Skeletal muscle tissue (tissue), 5 donors: ENCODE data around the gene SAA4. TPM values are rescaled to one million over a fixed set of nuclear protein-coding genes. Genes with fewer than 3 reads are reported as not detected.
"Not testable (repeated sequence)": the region's sequence is repeated elsewhere in the genome, so short reads cannot be mapped to it uniquely, and the experiment has no call there.

Source experiments
- H3K27ac ChIP-seq: one replicate; pipeline ENCODE4 v1.7.0; 2013; ENCODE audit warnings: mild to moderate bottlenecking, low read depth, low read length, inconsistent platforms
- H3K27me3 ChIP-seq, 3 donors: one replicate each; pipeline ENCODE4 v1.7.0; 2013; ENCODE audit warnings: low read length in 3 of 3; ENCODE audit not compliant: control insufficient read depth in 3 of 3, insufficient read depth in 3 of 3
- H3K36me3 ChIP-seq, 3 donors: one replicate each; pipeline ENCODE4 v1.7.0; 2013; ENCODE audit warnings: low read length in 3 of 3; ENCODE audit not compliant: control insufficient read depth in 3 of 3, insufficient read depth in 3 of 3
- H3K4me1 ChIP-seq, 3 donors: one replicate each; pipeline ENCODE4 v1.7.0; 2013; ENCODE audit warnings: low read length in 3 of 3, mild to moderate bottlenecking in 3 of 3; ENCODE audit not compliant: control insufficient read depth in 3 of 3, insufficient read depth in 3 of 3
- H3K4me3 ChIP-seq, 3 donors: one replicate each; pipeline ENCODE4 v1.7.0; 2013; ENCODE audit warnings: low read length in 3 of 3
- H3K9ac ChIP-seq, 3 donors: one replicate each; pipeline ENCODE4 v1.7.0; 2013; ENCODE audit warnings: low read length in 3 of 3, mild to moderate bottlenecking in 3 of 3, moderate library complexity in 2 of 3, low read depth in 1 of 3
- H3K9me3 ChIP-seq, 3 donors: one replicate each; pipeline ENCODE4 v1.7.0; 2013; ENCODE audit warnings: low read length in 3 of 3; ENCODE audit not compliant: control insufficient read depth in 3 of 3
- small RNA-seq: library from RNA; depleted of rRNA; stranded (forward); fragments of <200 nt; gene quantifications from one replicate; pipeline ENCODE3, GENCODE V24; 2014
- total RNA-seq: library from RNA; depleted of rRNA; stranded (reverse); fragments of >200 nt; gene quantifications from one replicate; pipeline ENCODE4 v1.2.3, GENCODE V29; 2014
- donor health status: Osteomylitis.

Gene SAA4
- total RNA-seq, 1 donor from 2014 or later: not detected

DNA sequence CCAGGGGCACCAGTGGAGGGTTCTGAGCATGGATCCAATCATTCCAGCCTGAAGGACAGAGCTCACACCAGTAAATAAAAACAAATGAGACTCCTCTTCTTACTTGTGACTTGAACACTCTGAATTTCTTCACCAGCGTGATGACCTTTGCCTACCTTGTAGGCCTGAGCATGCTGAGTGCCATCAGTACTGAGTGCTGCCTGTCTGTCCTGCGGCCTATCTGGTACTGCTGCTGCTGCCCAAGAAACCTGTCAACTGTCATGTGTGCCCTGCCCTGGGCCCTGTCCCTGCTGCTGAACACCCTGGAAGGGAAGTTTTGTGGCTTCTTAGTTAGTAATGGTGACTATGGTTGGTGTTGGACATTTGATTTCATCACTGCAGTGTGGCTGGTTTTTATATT, 40.1 kb downstream of the SAA4 start:
- Histone ChIP-seq H3K4me1 (no peaks in the 10 kb centered on the region), H3K27ac (no peak overlapping the region), H3K9ac (no peak overlapping the region), H3K27me3 (no peaks in the 10 kb centered on the region), H3K9me3 (no peaks in the 10 kb centered on the region), H3K4me3 (no peak overlapping the region), H3K36me3 (no peaks in the 10 kb centered on the region)

DNA sequence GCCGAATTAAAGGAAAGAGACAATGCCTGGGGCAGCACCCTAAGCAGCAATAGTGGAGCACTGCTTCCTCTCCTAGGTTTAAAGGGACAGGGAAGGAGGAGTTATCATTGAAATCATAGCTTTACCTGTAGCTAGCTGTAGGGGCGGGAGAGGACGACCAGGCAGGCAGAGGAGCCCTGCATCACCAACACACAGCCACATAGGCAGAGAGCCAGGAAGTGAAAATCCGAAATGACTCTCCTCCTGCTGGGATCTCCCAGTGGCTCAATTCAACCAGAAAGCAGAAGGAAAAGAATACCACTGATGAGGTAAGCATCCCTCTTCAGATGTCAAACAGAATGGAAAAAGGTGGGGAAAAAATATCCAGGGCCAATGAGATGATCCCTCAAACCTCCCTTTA, 43.6 kb downstream of the SAA4 start:
- peaks cover 0 to 2% (median 0%) of the 10 kb centered on the region in 3 donors for H3K27me3 ChIP-seq
- H3K9me3 ChIP-seq: no peaks in the 10 kb centered on the region
- H3K27ac ChIP-seq: no peak overlapping the region
- H3K9ac ChIP-seq: no peak overlapping the region
- H3K4me3 ChIP-seq: no peak overlapping the region
- H3K36me3 ChIP-seq: no peaks in the 10 kb centered on the region
- H3K4me1 ChIP-seq: no peaks in the 10 kb centered on the region

DNA sequence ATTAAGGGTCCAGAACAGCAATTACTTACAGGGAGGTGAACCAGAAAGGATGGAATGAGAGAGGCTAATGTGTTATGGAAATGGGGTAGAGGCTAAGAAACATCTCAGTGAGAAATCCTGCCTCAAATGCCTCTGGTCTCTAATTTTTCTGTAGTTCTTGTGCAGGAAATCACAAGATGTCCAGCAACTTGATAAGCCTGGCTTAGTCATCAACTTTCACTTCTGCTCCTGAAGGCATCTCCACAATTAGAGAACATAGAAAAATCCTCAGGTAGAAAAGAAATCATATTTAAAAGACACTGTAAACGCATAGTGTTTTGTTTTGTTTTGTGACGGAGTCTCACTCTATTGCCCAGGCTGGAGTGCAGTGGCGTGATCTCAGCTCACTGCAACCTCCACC, 45.2 kb downstream of the SAA4 start:
- Histone ChIP-seq H3K36me3 (no peaks in the 10 kb centered on the region), H3K27me3 (peaks cover 0 to 2% (median 0%) of the 10 kb centered on the region in 3 donors), H3K9ac (no peak overlapping the region), H3K27ac (no peak overlapping the region), H3K4me3 (no peak overlapping the region), H3K4me1 (no peaks in the 10 kb centered on the region), H3K9me3 (no peaks in the 10 kb centered on the region)

DNA sequence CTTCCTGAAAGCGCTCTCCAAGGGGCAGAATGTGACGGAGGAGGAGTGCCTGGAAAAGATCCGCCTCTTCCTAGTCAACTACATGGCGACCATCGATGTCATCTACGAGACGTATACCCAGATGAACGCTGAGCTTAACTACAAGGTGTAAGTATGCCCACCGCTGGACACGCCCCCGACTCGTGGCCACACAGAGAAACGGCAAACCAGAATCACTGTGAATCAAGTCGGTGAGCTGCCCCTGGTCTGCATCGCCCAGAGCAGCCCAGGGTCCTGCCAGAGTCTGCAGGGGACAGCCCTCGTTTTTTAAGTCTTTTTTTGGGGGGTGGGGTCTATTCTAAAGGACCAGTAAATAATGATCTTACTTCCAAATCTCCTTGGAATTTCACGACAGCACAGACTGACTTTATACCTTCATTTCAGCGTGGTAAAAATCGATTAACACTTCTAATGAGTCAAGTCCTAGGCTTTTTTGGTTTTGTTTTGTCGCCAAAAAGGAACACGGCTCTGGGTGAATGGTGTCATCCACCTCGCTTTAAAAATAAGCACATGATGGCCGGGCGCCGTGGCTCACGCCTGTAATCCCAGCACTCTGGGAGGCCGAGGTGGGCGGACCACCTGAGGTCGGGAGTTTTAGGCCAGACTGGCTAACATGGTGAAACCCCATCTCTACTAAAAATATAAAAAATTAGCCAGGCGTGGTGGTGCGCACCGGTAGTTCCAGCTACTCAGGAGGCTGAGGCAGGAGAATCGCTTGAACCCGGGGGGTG, 46.9 kb downstream of the SAA4 start:
- H3K36me3 ChIP-seq, H3K27me3 ChIP-seq, H3K27ac ChIP-seq, H3K9ac ChIP-seq, H3K4me1 ChIP-seq, H3K4me3 ChIP-seq, H3K9me3 ChIP-seq: not testable (repeated sequence)

DNA sequence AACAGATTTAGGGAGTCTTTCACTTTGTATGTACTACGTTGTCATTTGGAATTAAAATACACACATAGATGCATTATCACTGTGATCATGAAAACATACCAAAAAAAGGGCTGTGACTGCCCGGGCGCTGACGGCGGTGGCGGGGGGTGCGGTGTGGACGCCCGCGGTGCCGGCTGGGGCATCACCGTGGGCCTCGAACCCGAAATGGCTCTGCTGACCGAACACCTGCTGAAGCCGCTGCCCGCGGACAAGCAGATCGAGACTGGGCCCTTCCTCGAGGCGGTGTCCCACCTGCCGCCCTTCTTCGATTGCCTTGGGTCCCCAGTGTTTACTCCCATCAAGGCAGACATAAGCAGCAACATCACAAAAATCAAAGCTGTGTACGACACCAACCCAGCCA, 47.8 kb downstream of the SAA4 start:
- Histone ChIP-seq H3K36me3 (no peaks in the 10 kb centered on the region), H3K9ac (no peak overlapping the region), H3K27me3 (peaks cover 0 to 2% (median 0%) of the 10 kb centered on the region in 3 donors), H3K9me3 (no peaks in the 10 kb centered on the region), H3K4me1 (no peaks in the 10 kb centered on the region), H3K4me3 (no peak overlapping the region), H3K27ac (no peak overlapping the region)

Small RNA genes within 50 kb of the gene (small RNA-seq; reads per million reads assigned to genes)
- gene RNA5SP333 (not detected), gene RNA5SP334 (not detected)

Other genes starting within 250 kb of the SAA4 start
- 16.2 TPM for gene SERGEF, start 223.8 kb downstream of the SAA4 start, total RNA-seq
- under 0.01 TPM for gene TPH1, start 190.5 kb downstream of the SAA4 start, total RNA-seq
- gene SAAL1, start 130.7 kb downstream of the SAA4 start, total RNA-seq: 11.0 TPM
- not detected for gene MRGPRX3, start 104.2 kb downstream of the SAA4 start, total RNA-seq
- gene MRGPRX4, start 64.0 kb downstream of the SAA4 start, total RNA-seq: not detected
- gene SAA2, start 11.9 kb upstream of the SAA4 start, total RNA-seq: not detected
- gene SAA1, start 29.5 kb upstream of the SAA4 start, total RNA-seq: not detected
- 64.7 TPM for gene HPS5, start 85.3 kb upstream of the SAA4 start, total RNA-seq
- 45.9 TPM for gene GTF2H1, start 85.8 kb upstream of the SAA4 start, total RNA-seq
- gene LDHA, start 157.8 kb upstream of the SAA4 start, total RNA-seq: 390 TPM
- gene LDHC, start 175.5 kb upstream of the SAA4 start, total RNA-seq: not detected
- not detected for gene LDHAL6A, start 219.1 kb upstream of the SAA4 start, total RNA-seq